Keratinocyte (primary cell): Measurements from ENCODE around the gene STIMATE.
A peak's percentile ranks its signal among the peaks of the same experiment; 100 is the strongest.

Source experiments
- CTCF ChIP-seq, 3 experiments: IDR thresholded peaks in 1 of 3; conservative IDR thresholded peaks in 1 of 3; optimal IDR thresholded peaks in 1 of 3; 2 replicates in 2 of 3; 3 replicates in 1 of 3; pipeline versions ENCODE3 to v1.5.1; 2011; ENCODE audit warnings: low read length in 3 of 3, mild to moderate bottlenecking in 3 of 3, moderate library complexity in 2 of 3, control low read depth in 1 of 3, inconsistent platforms in 1 of 3; ENCODE audit not compliant: insufficient read depth in 2 of 3; ENCODE audit errors: extremely low read depth in 1 of 3
- EZH2 ChIP-seq: IDR thresholded peaks from one replicate; pipeline ENCODE4 v1.6.1; 2012; ENCODE audit warnings: inconsistent platforms, mild to moderate bottlenecking, low read length, moderate library complexity

- no peak for TF ChIP-seq EZH2
- peak; percentile 68 to 84 (median 80) for TF ChIP-seq CTCF (optimal IDR thresholded peaks at IDR 0.05 in 1 of 3, IDR thresholded peaks at IDR 0.05 in 1 of 3, conservative IDR thresholded peaks at IDR 0.05 in 1 of 3; ENCODE audit: extremely low read depth in 1 of 3, insufficient read depth in 2 of 3, low read length in 3 of 3)
These were observed 37.5 kb upstream of the STIMATE start for GRCh38 chr3:52934630-52935530.
